ENCODE results near the gene HLA-DOA.

HLA-DOA gene

DNA sequence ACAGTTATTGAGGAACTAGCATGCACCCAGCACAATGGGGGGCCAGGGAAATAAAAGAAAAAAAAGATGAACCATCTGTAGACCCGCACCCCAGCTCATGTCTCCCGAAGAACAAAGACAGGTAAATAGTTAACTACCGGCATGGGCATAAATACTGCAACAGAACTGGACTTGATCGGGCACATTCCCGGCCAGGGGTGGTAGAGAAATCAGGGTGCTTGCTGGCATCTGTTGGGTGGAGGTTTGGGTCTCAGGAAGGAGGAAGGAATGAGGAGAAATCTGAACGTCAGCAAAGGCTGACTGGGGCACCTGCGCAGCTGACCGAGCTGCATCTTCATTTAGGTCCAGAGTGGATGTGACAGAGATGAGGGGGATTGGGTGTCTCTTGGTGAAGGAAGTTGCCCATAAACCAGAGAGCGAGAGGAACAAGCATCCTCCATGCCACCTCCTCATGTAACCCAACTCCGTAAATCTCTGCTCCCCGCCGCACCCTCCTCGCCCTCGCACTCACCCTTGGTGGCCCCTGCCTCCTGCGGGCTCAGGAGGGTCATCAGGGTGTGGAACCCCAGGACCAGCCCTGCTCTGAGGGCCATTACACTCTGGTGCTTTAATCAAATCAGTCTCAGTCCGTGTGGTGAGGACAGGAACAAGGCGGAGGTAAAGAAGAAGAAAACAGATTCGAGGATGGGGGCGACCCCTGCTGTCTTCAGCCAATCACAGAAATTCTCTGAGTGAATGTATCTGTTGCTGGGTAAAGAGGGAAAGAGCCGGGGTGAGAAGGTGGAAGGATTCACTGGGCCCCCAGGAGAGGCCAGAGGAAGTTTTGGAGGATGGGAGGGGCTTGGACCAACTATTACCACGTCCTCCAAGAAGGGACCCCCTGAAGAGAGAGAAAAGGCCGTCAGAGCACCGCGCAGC, at the start of gene HLA-DOA:
HLA-DOA (minus strand) TSS at position 648 of the 918 bp plus-strand sequence.
- peak; percentile 49 for DNase-seq
- H3K27me3 ChIP-seq (ENCODE audit: insufficient read depth, low read depth, severe bottlenecking), result no peaks in the 10 kb centered on the region
- TF ChIP-seq, protein P1, sequence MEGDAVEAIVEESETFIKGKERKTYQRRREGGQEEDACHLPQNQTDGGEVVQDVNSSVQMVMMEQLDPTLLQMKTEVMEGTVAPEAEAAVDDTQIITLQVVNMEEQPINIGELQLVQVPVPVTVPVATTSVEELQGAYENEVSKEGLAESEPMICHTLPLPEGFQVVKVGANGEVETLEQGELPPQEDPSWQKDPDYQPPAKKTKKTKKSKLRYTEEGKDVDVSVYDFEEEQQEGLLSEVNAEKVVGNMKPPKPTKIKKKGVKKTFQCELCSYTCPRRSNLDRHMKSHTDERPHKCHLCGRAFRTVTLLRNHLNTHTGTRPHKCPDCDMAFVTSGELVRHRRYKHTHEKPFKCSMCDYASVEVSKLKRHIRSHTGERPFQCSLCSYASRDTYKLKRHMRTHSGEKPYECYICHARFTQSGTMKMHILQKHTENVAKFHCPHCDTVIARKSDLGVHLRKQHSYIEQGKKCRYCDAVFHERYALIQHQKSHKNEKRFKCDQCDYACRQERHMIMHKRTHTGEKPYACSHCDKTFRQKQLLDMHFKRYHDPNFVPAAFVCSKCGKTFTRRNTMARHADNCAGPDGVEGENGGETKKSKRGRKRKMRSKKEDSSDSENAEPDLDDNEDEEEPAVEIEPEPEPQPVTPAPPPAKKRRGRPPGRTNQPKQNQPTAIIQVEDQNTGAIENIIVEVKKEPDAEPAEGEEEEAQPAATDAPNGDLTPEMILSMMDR (IDR thresholded peaks at IDR 0.05; ENCODE audit: low read depth, low read length), result no peak
- no peak within 1 kb of the TSS for H3K27ac ChIP-seq
- no peaks in the 10 kb centered on the region for H3K9me3 ChIP-seq (ENCODE audit: severe bottlenecking)
- no peaks in the 10 kb centered on the region for H3K36me3 ChIP-seq
- no peak within 1 kb of the TSS for H3K4me3 ChIP-seq (ENCODE audit: low read depth, low read length)

DNA sequence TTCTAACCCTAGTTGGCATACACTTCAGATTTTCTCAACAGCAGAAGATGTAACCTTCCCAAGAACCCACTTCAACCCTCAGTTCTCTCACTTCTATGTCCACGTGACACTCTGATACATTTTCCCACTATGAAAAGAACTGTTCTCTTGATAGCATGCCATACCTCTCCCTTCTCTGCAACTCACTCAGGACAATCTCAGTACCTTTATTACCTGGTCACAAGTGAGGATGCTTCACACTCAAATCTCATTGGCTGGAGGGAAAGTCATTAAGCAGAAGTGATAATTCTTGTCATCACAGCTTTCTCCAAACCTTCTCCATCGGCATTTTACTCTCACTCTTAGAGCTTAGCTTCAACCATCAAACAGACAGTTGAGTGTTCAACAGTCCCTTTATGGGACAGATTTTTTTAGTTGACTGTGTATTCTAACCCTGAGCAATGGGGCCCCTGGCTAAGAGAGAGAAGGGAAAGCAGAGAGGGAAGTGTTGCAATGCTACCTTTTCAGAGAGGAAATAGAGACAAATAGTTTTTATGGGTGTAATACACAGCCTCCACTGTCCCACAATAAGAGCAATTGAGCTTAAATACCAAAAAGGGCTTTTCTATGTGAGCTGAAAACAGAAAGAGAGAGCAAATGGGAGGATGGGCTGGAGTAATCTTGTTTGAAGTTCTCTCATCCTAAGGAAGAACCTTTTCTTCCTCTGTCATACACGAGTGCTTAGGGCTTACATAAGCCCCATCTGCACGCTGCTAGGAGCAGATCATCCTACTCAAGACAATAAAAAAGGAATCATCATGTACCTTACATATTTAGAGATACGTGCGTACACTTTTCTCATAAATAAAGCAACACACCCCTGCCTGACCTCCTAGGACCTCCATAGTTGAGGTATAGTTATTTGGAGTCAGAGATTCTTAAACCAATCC, 48.1 kb upstream of the HLA-DOA start:
- H3K9me3 ChIP-seq (ENCODE audit: severe bottlenecking), result no peaks in the 10 kb centered on the region
- no peak for DNase-seq
- no peak overlapping the region for H3K27ac ChIP-seq
- no peaks in the 10 kb centered on the region for H3K36me3 ChIP-seq
- H3K27me3 ChIP-seq (ENCODE audit: insufficient read depth, low read depth, severe bottlenecking), result no peaks in the 10 kb centered on the region
- H3K4me3 ChIP-seq (ENCODE audit: low read depth, low read length), result no peak overlapping the region
- TF ChIP-seq, protein P1 (IDR thresholded peaks at IDR 0.05; ENCODE audit: low read depth, low read length), result no peak

- TF ChIP-seq, protein P1 (IDR thresholded peaks at IDR 0.05; ENCODE audit: low read depth, low read length), result no peak
- DNase-seq, result no peak
- Histone ChIP-seq H3K27ac (no peak overlapping the region), H3K36me3 (no peaks in the 10 kb centered on the region), H3K4me3 (ENCODE audit: low read depth, low read length) (no peak overlapping the region), H3K27me3 (ENCODE audit: insufficient read depth, low read depth, severe bottlenecking) (no peaks in the 10 kb centered on the region), H3K9me3 (ENCODE audit: severe bottlenecking) (no peaks in the 10 kb centered on the region)
These were observed 43.8 kb upstream of the HLA-DOA start for GRCh38 chr6:33053230-33053629.

DNA sequence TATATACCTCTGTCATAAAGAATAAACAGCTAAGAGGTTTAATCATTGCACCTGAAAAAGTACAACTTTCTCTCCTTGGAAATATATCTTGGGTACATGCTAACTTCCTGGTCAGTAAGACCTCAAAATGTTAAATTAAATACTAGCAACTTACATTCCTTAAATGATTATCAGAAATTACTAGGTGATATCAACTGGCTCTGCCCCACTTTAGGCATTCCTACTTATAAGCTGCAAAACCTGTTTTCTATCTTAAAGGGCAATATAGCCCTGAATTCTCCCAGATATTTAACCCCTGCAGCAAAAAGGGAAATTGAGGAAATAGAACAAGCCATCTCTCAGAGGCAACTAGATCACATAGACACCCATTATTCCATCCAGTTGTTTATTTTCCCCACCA, 43.2 kb upstream of the HLA-DOA start:
- Histone ChIP-seq H3K27me3 (ENCODE audit: insufficient read depth, low read depth, severe bottlenecking) (no peaks in the 10 kb centered on the region), H3K36me3 (no peaks in the 10 kb centered on the region), H3K27ac (no peak overlapping the region), H3K4me3 (ENCODE audit: low read depth, low read length) (no peak overlapping the region), H3K9me3 (ENCODE audit: severe bottlenecking) (no peaks in the 10 kb centered on the region)
- TF ChIP-seq, protein P1 (IDR thresholded peaks at IDR 0.05; ENCODE audit: low read depth, low read length), result no peak
- no peak for DNase-seq

GRCh38 chr6:33050014-33050810, 40.8 kb upstream of the HLA-DOA start:
- no peaks in the 10 kb centered on the region for H3K27me3 ChIP-seq (ENCODE audit: insufficient read depth, low read depth, severe bottlenecking)
- no peak for DNase-seq
- no peaks in the 10 kb centered on the region for H3K36me3 ChIP-seq
- TF ChIP-seq, protein P1 (IDR thresholded peaks at IDR 0.05; ENCODE audit: low read depth, low read length), result no peak
- no peak overlapping the region for H3K4me3 ChIP-seq (ENCODE audit: low read depth, low read length)
- no peaks in the 10 kb centered on the region for H3K9me3 ChIP-seq (ENCODE audit: severe bottlenecking)
- no peak overlapping the region for H3K27ac ChIP-seq
